SIG-M5 treated with dmso at 0.1 percent for 504 hours (cell line): ENCODE results near the gene ZNF277.

Experiments used
- DNase-seq: peaks from one replicate; lab custom pipeline; 2025; ENCODE audit not compliant: unreplicated experiment; lab: John Stamatoyannopoulos, UW

ZNF277 gene, protein sequence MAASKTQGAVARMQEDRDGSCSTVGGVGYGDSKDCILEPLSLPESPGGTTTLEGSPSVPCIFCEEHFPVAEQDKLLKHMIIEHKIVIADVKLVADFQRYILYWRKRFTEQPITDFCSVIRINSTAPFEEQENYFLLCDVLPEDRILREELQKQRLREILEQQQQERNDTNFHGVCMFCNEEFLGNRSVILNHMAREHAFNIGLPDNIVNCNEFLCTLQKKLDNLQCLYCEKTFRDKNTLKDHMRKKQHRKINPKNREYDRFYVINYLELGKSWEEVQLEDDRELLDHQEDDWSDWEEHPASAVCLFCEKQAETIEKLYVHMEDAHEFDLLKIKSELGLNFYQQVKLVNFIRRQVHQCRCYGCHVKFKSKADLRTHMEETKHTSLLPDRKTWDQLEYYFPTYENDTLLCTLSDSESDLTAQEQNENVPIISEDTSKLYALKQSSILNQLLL

DNA sequence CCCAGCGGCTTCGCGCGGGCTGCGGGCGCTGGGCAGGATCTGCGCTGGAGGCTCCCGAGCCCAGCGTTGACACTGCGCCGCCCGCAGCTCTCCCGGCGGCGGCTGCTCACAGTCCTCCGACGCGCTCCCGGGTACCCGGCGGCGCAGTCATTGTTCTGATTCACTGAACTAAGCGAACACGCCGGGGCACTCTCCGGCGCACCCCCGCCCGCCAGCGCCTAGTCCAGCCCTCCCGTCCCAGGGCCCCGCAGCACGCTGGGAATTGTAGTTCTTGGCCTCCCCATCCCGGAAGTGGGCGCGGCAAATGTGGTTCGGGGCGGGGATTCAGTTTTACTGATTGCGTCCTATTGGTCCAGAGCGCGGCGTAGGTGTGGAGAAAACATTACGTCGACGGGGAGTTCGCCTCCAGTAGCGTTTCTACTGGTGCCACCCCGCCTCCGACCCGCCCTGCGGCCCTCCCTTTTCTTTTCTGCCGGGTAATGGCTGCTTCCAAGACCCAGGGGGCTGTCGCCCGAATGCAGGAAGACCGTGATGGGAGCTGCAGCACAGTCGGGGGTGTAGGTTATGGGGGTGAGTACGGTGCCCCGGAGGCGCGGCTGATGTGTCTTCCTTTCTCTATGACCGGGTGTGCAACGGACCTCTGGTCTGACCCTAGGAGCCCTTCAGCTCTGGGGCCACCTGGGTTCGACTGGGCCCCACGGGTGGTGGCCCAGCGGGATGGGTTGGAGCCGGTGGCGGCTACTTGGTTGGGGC, at the start of gene ZNF277, which contains the start of gene DOCK4:
TSS of gene ZNF277 (plus strand) at position 458 of the 753 bp plus-strand sequence. CDS start at position 480, 22 bp downstream.
TSS of gene DOCK4 (minus strand) at position 162 of the 753 bp plus-strand sequence. CDS start 261 bp downstream, outside the sequence.
- DNase-seq: peak; percentile 98

DNA sequence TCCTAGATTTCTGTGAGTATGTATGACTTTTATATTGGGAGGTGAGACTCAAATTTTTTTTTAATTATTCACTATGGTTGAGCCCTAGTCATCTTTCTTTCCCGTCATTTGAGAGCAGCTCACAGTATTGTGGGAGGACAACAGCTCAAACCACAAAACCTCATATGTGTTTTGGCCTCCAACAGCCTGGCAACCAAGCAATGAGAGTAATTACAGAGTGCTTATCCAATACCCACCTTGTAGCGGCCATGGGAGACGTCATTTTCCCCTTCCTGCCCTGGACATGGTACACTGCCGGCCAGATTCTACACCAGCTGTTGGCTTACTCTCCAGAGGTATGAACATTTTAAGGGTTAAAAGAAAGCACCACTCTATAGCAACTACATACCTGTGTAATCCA, 49.4 kb upstream of the ZNF277 start:
- DNase-seq: no peak

DNA sequence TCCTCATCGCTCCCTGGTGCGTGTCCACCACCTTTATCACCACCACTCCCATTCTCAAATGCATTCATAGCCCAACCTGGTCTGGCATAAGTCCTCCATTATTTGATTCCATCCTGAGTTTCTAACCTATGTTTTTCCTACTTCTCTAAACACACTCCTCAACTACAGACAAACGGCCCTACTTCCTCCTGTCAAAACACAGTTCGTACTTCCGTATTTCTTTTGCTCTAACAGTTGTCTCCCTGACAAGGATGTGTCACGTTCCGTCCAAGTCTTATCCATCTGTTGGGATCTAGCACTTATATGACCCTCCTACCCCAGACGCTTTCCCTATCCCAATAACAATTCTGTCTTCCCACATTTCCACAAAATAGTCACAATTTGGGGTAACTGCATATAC, 47.1 kb upstream of the ZNF277 start:
- peak; percentile 80 for DNase-seq

DNA sequence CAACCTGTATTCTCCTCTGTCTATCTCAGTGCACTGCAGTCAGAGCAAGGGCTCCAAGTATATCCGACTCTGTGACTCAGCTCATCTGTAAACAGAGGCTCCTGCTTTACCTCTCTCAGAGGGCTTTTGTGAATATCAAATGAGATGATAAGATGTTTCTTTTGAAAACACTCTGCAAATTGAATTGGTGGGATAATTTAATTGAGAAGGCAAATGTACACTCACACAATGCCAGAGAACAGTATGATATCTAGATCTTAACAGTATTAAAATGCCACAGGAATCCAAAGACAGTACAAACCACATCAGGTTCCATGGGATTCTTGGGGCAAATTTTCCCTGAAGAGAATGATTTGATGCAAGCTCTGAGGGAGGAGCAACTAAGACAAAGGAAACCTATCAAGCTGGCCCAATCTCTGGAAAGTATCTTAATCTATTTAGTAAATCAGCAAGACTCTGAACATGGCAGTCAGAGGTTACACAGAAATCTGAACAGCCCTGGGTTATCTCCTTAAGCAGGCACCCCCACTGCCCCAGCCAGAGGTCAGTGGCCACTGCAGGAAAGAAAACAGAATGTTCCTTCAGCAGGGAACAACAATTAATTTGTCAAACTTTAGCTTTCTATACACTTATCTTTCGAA, 46.2 kb upstream of the ZNF277 start:
- no peak for DNase-seq

DNA sequence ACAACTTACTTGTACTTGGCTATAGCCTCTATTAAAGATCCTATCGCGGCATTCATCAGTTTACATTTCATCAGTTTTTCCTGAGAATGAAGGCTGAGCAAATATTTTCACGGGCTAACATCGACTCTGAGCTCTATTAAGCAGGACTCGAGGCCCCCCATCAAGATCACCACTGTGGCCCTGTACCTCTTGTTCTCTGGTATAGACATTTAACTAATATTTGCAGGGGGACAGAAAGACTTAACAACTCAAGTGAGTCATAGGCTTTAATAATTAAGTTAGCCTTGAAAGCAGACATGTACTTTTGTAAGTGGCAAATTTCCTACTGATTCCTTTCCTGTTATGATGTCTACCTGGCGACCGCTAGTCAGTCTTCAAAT, 45.7 kb upstream of the ZNF277 start:
- DNase-seq: peak; percentile 23

DNA sequence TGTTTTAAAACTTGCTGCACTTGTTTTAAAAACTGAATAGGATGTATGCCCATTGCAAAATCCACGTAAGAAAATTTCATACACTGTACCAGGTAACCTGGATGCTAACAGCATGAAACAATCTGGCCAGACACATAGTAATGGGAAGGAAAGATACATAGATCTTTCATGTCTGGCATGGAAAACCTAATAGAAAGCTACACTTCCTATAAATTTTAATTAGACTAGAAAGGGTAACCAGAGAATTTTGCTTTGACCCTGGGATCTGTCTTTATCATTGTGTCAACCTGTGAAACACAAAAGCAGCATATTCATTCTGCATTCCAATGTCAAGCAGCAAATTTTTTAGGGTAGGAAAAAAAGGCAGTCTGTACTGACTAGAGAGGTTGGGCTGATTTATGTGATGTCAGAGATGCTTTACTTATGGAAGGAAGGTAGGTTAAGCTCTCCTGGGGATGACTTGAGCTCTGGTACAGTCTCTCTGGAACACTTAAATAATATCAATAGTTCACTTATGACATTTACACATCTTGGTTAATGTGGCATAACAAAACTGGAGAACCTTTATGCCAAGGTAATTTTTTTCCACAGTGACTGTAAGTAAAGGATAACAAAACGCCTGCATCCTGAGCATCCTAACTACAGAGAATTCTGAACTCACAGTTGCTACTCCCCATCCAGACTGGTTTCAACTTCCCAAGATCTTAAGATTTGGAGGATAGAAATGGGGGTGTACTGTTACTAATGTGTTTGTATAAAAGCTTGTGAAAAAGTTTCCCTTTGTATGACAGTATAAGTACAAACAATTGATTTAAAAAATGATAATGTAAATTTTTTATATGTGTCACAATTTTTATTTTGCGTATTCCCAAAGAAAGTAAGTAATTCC, 45.0 kb upstream of the ZNF277 start:
- no peak for DNase-seq

DNA sequence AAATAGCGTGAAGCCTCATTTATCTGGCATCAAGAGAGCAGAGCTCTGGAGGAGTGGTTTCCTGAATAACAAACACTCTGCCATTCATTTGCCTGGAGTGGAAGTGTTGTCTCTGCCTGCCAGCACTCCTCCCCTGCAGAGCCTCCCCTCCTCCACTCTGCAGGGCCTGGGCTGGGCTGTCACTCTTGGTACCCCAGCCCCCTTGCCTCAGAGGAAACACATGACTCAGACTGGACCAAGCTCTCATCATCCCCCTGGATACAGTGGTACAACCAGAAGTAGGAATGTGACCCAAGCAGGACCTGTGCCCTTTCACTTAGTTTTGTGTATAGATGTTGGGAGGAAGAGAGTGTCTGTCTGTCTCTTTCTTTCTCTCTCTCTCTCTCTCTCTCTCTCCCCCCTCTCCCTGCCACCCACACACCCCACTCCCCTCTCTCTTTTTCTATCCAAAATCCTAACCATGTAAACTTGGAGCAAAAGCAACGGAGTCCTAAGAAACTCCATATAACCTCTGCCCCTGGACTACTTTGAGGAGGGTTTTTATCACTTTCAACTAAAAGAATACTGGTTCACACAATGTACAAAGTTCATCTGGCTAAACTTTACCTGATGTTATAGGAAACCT, 44.2 kb upstream of the ZNF277 start:
- no peak for DNase-seq

DNA sequence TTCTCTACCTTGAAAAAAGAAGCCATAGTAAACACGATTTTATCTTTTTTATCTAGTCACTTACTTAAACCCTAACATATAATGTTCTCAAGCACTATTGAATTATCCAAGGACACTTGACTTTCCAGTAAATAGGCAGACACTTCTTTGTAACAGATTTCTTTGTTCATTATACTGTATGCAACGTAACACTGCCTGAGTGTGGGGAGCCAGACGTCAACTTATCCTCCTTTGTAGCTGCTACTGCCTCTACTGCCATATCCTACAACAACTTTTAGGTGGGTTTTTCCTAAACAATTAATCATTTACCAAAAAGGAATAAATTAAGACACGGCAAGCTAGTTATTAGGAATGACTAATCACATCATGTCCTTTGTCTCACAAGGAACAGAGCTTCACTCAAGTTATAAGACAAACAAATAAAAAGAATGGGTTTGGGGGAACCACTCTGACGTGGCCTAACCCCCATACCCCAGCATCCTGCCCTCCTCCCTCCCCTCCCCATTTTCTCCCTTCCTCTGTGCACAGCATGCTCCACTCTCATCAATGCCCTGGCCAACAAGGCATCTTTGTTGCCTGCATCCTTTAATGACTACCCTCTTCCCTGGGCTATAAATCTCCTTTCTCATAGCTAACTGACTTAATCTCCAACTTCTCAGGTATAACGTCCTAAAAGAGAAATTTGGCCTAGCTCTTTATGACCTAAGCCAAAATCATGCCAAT, 43.5 kb upstream of the ZNF277 start:
- DNase-seq: no peak

DNA sequence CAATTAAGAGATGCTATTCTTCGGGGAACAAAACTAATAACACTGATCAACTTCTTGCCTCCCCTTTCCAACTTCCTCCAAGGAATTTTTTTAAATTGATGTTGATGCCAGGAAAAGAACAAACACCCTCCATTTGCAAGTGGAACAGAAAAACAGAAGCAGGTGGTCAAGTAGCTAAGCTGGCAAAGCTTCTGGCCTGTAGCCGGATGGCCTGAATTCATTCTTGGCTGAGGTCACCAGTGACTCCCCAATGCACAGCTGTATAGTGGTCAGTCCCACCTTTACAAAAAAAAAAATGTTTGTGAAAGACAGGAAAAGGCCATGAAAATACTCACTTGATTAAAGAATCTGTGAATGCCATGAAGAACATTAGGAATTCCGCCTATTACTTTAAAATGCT, 39.3 kb upstream of the ZNF277 start:
- no peak for DNase-seq

DNA sequence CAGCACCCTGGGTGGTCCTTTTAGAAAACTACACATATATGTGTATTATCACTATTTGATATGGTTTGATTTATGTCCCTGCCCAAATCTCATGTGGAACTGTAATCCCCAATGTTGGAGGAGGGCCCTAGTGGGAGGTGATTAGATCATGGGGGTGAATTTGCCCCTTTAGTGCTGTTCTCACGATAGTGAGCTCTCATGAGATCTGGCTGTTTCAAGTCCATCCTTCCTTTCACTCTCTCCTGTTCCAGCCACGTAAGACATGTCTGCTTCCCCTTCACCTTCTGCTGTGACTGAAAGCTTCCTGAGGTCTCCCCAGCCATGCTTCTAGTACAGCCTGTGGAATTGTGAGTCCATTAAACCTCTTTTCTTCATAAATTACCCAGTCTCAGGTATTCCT, 37.6 kb upstream of the ZNF277 start:
- DNase-seq: no peak

DNA sequence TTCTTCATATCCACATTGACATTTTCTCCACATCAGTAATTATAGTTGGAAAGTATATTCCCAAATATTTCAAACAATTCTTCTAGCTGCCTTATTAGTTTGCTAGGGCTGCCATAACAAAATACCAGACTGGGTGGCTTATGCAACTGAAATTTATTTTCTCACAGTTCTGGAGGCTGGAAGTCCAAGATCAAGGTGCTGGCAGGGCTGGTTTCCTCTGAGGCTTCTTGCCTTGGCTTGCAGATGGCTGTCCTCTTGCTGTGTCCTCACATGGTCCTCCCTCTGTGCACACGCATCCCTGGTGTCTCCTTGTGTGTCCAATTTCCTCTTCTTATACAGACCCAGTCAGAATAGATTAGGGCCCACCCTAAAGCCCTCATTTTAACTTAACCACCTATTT, 34.8 kb upstream of the ZNF277 start:
- DNase-seq: no peak

DNA sequence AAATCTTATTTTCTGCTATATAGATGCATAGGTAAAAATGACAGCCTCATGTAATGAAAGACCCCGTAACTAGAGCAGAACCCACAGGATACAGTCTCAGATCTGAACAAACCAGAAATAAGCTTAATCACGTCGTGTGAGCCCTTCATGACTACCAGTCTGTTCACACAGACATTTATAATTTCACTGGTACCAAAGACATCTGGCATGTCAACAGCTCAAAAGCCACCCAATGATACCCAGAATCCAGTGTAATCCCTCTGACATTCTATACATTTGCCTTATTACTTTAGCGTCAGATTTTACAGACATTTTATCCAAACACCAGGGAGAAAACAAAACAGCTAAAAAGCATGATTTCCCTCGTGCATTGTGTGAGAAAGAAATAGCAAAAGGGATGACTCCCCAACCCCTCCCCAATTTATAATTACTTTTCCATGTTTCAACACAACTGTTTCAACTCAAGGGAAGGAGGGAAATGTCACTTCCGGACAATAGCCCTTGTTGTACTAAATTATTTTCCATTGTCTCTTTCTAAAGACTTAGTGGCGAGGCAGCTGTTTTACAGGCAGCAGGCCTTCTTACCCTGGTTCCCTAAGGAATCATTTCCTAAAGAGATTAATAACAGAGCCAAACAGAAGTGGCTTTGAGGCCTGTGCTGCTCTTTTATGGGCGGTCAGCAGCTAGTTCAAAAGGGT, 33.5 kb upstream of the ZNF277 start:
- DNase-seq: no peak

DNA sequence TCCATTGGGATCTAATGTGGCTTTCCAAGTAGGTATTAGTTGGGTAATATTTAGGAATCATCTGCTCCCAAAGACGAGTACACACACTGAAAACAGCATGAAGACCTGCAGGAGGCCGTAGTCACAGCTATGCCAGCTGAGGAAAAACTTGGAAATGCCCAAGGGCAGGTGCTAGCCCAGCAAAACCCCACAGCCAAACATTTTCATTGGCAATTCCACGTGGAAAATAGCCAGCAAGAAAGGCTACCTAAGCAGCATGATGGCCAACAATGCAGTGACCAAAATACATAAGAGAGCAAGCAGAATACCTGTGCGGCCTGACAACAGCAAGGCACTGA, 33.0 kb upstream of the ZNF277 start:
- no peak for DNase-seq

DNA sequence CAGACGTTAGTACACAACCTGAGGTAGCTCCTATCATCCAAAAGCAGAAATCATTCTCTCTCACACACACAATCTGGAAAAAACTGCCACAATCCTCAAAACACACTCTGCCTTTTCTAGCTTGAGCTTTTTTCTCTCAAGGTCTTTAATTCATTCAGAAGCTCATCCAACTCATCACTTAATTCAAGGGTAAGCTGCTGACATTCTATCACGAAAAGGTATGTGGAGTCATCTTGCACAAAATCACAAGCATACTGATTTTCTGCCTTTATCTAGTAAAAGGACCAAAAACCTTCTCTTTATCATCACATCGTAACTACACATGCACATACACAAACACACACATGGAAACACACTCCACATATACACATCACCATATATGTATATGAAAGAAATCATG, 32.3 kb upstream of the ZNF277 start:
- no peak for DNase-seq

DNA sequence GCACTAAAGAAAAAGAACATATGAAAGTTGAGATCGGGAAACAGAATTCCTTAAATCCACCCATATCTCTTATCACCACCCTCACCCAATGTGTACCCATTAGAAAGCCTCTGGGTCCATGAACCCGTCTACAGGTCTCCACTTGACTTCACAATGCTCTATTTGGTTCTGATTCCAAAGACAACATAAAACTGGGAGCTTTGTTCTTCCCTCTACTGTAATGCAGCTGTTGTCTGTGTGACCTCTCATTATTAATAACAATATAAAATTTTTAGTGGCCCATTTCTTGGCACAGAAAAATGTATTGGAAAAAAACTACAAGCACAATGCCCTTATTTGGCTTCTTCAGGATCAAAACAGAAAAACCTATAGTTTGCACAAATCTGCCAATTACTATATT, 30.3 kb upstream of the ZNF277 start:
- no peak for DNase-seq

DNA sequence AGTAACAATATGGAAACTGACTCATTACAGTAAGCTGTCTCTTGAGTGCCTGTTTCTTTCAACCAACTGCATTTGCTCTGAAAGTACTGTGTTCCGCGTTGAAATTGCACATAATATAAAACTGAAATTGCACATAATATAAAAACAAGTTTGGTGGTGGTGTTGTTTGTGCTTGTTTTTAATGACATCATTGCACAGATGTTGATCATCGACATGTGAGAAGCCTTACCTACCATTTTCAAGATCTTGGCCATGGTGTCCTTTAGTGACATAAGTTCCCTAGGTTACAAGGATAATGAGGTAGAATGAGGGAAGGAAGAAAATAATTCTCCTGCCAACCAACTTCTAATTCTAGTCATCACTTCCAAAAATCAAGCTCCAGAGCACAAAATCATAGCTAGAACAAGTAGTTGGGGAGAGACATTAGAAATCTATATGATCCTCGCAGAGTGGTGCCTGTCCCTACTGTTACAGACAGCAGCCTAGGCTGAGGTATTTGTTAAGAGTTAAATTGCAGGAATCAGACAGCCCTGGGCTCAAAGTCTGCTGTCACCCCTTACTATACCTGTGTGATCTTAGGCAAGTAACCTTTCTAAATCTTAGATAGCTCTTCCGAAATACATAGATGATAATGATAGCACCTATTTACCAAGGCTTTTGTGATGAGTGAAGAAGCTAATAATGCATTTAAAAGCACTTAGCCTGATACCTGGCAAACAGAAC, 29.6 kb upstream of the ZNF277 start:
- no peak for DNase-seq

DNA sequence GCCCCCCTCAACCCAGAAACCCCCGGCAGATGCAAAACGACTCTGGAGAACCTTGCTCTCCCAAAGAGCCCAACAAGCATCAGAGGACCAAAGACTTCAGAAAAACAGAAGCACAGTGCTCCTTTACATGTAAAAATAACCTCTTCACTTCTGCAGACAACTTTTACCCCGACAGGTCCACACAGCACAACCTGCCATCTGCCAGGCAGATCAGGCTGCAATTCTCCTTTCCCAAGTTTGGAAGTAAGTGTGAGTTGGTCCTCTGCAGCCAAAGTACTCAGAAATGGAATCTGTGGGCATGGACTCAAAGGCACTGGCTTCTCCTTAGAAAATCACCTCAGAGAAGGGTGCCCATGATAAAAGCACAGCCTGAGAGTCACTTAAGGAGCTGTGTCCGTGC, 26.3 kb upstream of the ZNF277 start:
- DNase-seq: no peak

DNA sequence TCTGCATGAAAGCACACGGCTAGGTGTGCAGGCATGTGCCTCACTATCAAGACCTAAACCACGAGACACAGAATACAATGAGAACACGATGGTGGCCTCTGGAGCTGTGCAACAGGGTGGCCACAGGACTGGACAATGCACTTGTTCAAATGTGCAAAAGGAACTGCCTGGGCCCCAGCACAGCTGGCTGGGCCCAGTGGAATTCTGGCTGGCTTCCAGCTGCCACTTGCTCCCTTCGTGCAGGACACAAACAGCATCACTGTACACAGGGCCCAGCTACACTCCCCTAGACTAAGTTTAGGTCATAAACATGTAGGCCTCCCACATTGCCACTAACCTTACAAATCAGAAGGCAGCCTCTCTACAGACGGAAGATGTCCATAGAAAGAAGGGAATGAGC, 23.7 kb upstream of the ZNF277 start:
- no peak for DNase-seq

DNA sequence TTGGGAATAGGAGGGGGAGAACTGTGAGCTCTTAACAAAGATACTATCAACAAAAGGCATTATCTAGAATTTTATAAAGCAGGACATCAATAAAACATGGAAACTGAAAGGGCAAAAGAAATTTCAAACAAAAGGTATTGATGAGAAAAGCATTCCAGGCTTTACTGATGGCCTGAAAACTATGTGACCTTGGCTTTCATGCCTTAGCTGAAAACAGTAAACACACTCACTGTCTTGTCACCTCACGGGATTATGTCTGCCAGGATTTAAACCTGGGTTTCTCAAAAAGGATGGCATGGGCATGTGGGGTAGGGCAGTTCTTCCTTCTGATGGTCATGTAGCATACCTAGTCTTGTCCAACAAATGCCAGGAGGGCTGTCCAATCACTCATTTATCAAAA, 23.2 kb upstream of the ZNF277 start:
- no peak for DNase-seq
